GM23338 (cell line): ENCODE measurements around the gene EMCN. TPM values are rescaled to one million over a fixed set of nuclear protein-coding genes. Genes with fewer than 3 reads are reported as not detected.
"Not testable (repeated sequence)": the region's sequence is repeated elsewhere in the genome, so short reads cannot be mapped to it uniquely, and the experiment has no call there.

Experiments
- ATAC-seq: fragments of 200-7000 bp; cut with Tn5 transposase; 3 replicates; pipeline ENCODE4 v1.9.1; 2020
- DNase-seq: peaks from one replicate; pipeline ENCODE4 v3.0.0-alpha.2; 2015; ENCODE audit warnings: low spot score
- H2AFZ ChIP-seq: fragments of 200-600 bp; sonication (generic); 2 replicates; pipeline ENCODE4 v1.8.0; 2016; ENCODE audit warnings: antibody characterized with exemption, mild to moderate bottlenecking, moderate library complexity
- H3F3A ChIP-seq: fragments of 200-600 bp; sonication (generic); replicated peaks from 2 replicates; pipeline ENCODE4 v1.8.0; 2017; ENCODE audit warnings: antibody characterized with exemption, mixed run types, low read depth
- H3K27ac ChIP-seq: fragments of 200-600 bp; sonication (generic); 2 replicates; pipeline ENCODE4 v1.6.1; 2016; ENCODE audit warnings: low read depth
- H3K27me3 ChIP-seq: fragments of 200-600 bp; sonication (generic); 2 replicates; pipeline ENCODE4 v1.8.0; 2016; ENCODE audit warnings: mild to moderate bottlenecking, mixed run types, moderate library complexity; ENCODE audit not compliant: insufficient read depth
- H3K36me3 ChIP-seq: fragments of 200-600 bp; sonication (generic); 2 replicates; pipeline ENCODE4 v1.8.0; 2016; ENCODE audit warnings: mild to moderate bottlenecking; ENCODE audit not compliant: insufficient read depth
- H3K4me1 ChIP-seq: fragments of 200-600 bp; sonication (generic); 2 replicates; pipeline ENCODE4 v1.8.0; 2016; ENCODE audit warnings: mild to moderate bottlenecking, moderate library complexity; ENCODE audit not compliant: insufficient read depth
- H3K4me2 ChIP-seq: fragments of 200-600 bp; sonication (generic); 2 replicates; pipeline ENCODE4 v1.7.1; 2017; ENCODE audit warnings: mixed run types
- H3K4me3 ChIP-seq: fragments of 200-600 bp; sonication (generic); 2 replicates; pipeline ENCODE4 v1.6.1; 2016; ENCODE audit warnings: mixed run types
- H3K79me2 ChIP-seq: fragments of 200-600 bp; sonication (generic); replicated peaks from 2 replicates; pipeline ENCODE4 v1.8.0; 2017; ENCODE audit warnings: mild to moderate bottlenecking; ENCODE audit not compliant: insufficient read depth
- H3K9me2 ChIP-seq: fragments of 200-600 bp; sonication (generic); 2 replicates; pipeline ENCODE4 v1.8.0; 2017; ENCODE audit not compliant: insufficient read depth
- H4K20me1 ChIP-seq: fragments of 200-600 bp; sonication (generic); replicated peaks from 2 replicates; pipeline ENCODE4 v1.8.0; 2017; ENCODE audit warnings: mild to moderate bottlenecking; ENCODE audit not compliant: insufficient read depth
- H3K27ac Mint-ChIP-seq: 2 replicates; pipeline ENCODE4 v1.8.0; 2020; ENCODE audit warnings: inconsistent platforms, mild to moderate bottlenecking, moderate library complexity, mixed read lengths
- H3K27me3 Mint-ChIP-seq: 3 replicates; pipeline ENCODE4 v1.8.0; 2022; ENCODE audit warnings: low read depth, mild to moderate bottlenecking, moderate library complexity, mixed read lengths, inconsistent platforms; ENCODE audit not compliant: insufficient read depth, poor library complexity
- H3K36me3 Mint-ChIP-seq: 3 replicates; pipeline ENCODE4 v1.8.0; 2021; ENCODE audit warnings: low read depth, mild to moderate bottlenecking, inconsistent platforms, moderate library complexity, mixed read lengths
- H3K4me1 Mint-ChIP-seq: 3 replicates; pipeline ENCODE4 v1.8.0; 2020; ENCODE audit warnings: mild to moderate bottlenecking, inconsistent platforms, mixed read lengths
- H3K4me3 Mint-ChIP-seq: 3 replicates; pipeline ENCODE4 v1.8.0; 2021; ENCODE audit warnings: moderate library complexity, mild to moderate bottlenecking, inconsistent platforms, mixed read lengths
- H3K9me3 Mint-ChIP-seq: 3 replicates; pipeline ENCODE4 v1.8.0; 2020; ENCODE audit warnings: moderate library complexity, mild to moderate bottlenecking, inconsistent platforms, mixed read lengths
- CREB1 ChIP-seq: fragments of 250-450 bp; sonication (Bioruptor Pico); IDR thresholded peaks from 2 replicates; pipeline ENCODE4 v1.5.0; 2020; ENCODE audit warnings: low read depth, mild to moderate bottlenecking, moderate library complexity
- EZH2 ChIP-seq: fragments of 200-600 bp; sonication (generic); IDR thresholded peaks from one replicate; pipeline ENCODE4 v1.8.0; 2017; ENCODE audit warnings: antibody characterized with exemption, mild to moderate bottlenecking, low read depth; ENCODE audit not compliant: unreplicated experiment
- EZH2phosphoT487 ChIP-seq: fragments of 200-600 bp; sonication (generic); IDR thresholded peaks from one replicate; pipeline ENCODE4 v1.8.1; 2018; ENCODE audit warnings: antibody characterized with exemption; ENCODE audit not compliant: unreplicated experiment
- JUNB ChIP-seq: IDR thresholded peaks from one replicate; pipeline ENCODE4 v1.6.1; 2016; ENCODE audit warnings: antibody characterized with exemption; ENCODE audit not compliant: unreplicated experiment
- NANOG ChIP-seq: IDR thresholded peaks from 2 replicates; pipeline ENCODE4 v1.6.1; 2016; ENCODE audit warnings: antibody characterized with exemption, borderline replicate concordance
- POLR2AphosphoS5 ChIP-seq: IDR thresholded peaks from 2 replicates; pipeline ENCODE4 v1.6.1; 2016; ENCODE audit warnings: antibody characterized with exemption, low read depth
- STAT1 ChIP-seq: IDR thresholded peaks from one replicate; pipeline ENCODE4 v1.6.1; 2016; ENCODE audit warnings: antibody characterized with exemption; ENCODE audit not compliant: unreplicated experiment
- ZNF114 ChIP-seq: fragments of 250-450 bp; sonication (Bioruptor Pico); IDR thresholded peaks from 2 replicates; pipeline ENCODE4 v1.5.0; 2020; ENCODE audit warnings: mild to moderate bottlenecking, moderate library complexity
- polyA plus RNA-seq: library from polyadenylated mRNA; unstranded; fragments of >200 nt; fragmentation: Nextera tagmentation; extraction: Ambion mirVana; gene quantifications from 2 replicates; pipeline ENCODE4 v1.2.1, GENCODE V29; 2016
- total RNA-seq: library from RNA; depleted of rRNA; stranded (reverse); fragments of >200 nt; shearing (Covaris generic); gene quantifications from 2 replicates; pipeline ENCODE4 v1.2.3, GENCODE V29; 2014
- TF ChIP-seq, protein P1 (sequence below): IDR thresholded peaks from one replicate; pipeline ENCODE4 v1.6.1; 2018; ENCODE audit warnings: antibody characterized with exemption; ENCODE audit not compliant: unreplicated experiment
- TF ChIP-seq, protein P2 (sequence below), 2 experiments: fragments of 200-600 bp in 1 of 2; sonication (generic) in 1 of 2; conservative IDR thresholded peaks; 2 replicates each; pipeline versions ENCODE4 v1.5.1 to v1.6.1; 2016 to 2017; ENCODE audit warnings: antibody characterized with exemption in 2 of 2, low read depth in 2 of 2, mild to moderate bottlenecking in 2 of 2, moderate library complexity in 1 of 2
- TF ChIP-seq, protein P3 (sequence below): fragments of 250-450 bp; sonication (Bioruptor Pico); IDR thresholded peaks from 2 replicates; pipeline ENCODE4 v1.5.0; 2020; ENCODE audit warnings: mild to moderate bottlenecking, moderate library complexity

The EMCN gene
- total and polyA plus RNA-seq, 2 experiments from 2014 or later = not detected

DNA sequence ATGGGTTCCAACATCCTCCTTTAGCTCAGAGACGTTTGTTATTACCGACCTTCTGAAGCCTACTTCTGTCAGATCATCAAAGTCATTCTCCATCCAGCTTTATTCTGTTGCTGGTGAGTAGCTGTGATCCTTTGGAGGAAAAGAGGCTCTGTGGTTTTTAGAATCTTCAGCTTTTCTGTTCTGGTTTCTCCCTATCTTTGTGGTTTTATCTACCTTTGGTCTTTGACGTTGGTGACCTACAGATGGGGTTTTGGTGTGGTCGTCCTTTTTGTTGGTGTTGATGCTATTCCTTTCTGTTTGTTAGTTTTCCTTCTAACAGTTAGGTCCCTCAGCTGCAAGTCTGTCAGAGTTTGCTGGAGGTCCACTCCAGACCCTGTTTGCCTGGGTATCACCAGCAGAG, 12.3 kb upstream of the EMCN start:
- H3K4me3 ChIP-seq, H3K79me2 ChIP-seq, H3K4me1 Mint-ChIP-seq, DNase-seq, H3K9me2 ChIP-seq, H3K4me2 ChIP-seq, H3K27me3 Mint-ChIP-seq, H3K4me1 ChIP-seq, H3K36me3 ChIP-seq, H3F3A ChIP-seq, H3K27me3 ChIP-seq, H3K27ac Mint-ChIP-seq, H3K27ac ChIP-seq, H3K36me3 Mint-ChIP-seq, H3K4me3 Mint-ChIP-seq, H2AFZ ChIP-seq, ATAC-seq, H4K20me1 ChIP-seq: not testable (repeated sequence)
- H3K9me3 Mint-ChIP-seq = peaks cover 12% of the 10 kb centered on the region

DNA sequence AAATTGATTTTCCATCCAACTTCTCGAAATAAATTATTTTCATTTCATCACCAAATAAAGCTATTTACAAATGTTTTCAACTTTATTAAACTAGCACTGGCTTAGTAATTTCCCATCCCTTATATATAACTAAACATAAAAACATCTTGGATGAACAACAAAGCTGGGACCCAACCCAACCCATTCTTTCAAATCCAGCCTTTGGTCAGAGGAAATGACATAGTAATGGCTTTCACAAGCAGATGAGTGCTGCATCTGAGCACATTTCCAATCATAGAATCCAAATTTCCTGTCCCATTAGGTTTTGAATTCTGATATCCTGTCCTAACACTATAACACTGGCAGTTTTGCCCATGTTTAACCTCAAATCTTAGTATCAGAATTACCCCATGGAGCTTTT, 7.9 kb upstream of the EMCN start:
- H3F3A ChIP-seq = no peaks in the 10 kb centered on the region
- no peaks in the 10 kb centered on the region for H3K79me2 ChIP-seq
- no peaks in the 10 kb centered on the region for H4K20me1 ChIP-seq
- H3K27ac ChIP-seq = no peak overlapping the region
- H3K4me3 Mint-ChIP-seq = no peak overlapping the region
- H3K27ac Mint-ChIP-seq = no peak overlapping the region
- H3K4me1 Mint-ChIP-seq = no peaks in the 10 kb centered on the region
- H3K27me3 ChIP-seq = no peaks in the 10 kb centered on the region
- peaks cover 12% of the 10 kb centered on the region for H3K9me3 Mint-ChIP-seq
- no peaks in the 10 kb centered on the region for H3K27me3 Mint-ChIP-seq
- no peak overlapping the region for H3K4me3 ChIP-seq
- 0 out of 2 replicates have a peak, but pooled peaks cover 3% of the 10 kb centered on the region for H3K9me2 ChIP-seq
- no peaks in the 10 kb centered on the region for H3K4me1 ChIP-seq
- DNase-seq (no peak), ATAC-seq (no peak)
- peaks cover 6% of the 10 kb centered on the region; the same call in 1 of the 3 replicates for H3K36me3 Mint-ChIP-seq
- no peak overlapping the region for H3K4me2 ChIP-seq
- H2AFZ ChIP-seq = no peak overlapping the region
- no peaks in the 10 kb centered on the region for H3K36me3 ChIP-seq
- no peak for TF ChIP-seq NANOG
- TF ChIP-seq CREB1 (CRISPR knock-in tag) = no peak
- TF ChIP-seq JUNB = no peak
- TF ChIP-seq, protein P1, sequence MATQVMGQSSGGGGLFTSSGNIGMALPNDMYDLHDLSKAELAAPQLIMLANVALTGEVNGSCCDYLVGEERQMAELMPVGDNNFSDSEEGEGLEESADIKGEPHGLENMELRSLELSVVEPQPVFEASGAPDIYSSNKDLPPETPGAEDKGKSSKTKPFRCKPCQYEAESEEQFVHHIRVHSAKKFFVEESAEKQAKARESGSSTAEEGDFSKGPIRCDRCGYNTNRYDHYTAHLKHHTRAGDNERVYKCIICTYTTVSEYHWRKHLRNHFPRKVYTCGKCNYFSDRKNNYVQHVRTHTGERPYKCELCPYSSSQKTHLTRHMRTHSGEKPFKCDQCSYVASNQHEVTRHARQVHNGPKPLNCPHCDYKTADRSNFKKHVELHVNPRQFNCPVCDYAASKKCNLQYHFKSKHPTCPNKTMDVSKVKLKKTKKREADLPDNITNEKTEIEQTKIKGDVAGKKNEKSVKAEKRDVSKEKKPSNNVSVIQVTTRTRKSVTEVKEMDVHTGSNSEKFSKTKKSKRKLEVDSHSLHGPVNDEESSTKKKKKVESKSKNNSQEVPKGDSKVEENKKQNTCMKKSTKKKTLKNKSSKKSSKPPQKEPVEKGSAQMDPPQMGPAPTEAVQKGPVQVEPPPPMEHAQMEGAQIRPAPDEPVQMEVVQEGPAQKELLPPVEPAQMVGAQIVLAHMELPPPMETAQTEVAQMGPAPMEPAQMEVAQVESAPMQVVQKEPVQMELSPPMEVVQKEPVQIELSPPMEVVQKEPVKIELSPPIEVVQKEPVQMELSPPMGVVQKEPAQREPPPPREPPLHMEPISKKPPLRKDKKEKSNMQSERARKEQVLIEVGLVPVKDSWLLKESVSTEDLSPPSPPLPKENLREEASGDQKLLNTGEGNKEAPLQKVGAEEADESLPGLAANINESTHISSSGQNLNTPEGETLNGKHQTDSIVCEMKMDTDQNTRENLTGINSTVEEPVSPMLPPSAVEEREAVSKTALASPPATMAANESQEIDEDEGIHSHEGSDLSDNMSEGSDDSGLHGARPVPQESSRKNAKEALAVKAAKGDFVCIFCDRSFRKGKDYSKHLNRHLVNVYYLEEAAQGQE = no peak
- TF ChIP-seq, protein P2, sequence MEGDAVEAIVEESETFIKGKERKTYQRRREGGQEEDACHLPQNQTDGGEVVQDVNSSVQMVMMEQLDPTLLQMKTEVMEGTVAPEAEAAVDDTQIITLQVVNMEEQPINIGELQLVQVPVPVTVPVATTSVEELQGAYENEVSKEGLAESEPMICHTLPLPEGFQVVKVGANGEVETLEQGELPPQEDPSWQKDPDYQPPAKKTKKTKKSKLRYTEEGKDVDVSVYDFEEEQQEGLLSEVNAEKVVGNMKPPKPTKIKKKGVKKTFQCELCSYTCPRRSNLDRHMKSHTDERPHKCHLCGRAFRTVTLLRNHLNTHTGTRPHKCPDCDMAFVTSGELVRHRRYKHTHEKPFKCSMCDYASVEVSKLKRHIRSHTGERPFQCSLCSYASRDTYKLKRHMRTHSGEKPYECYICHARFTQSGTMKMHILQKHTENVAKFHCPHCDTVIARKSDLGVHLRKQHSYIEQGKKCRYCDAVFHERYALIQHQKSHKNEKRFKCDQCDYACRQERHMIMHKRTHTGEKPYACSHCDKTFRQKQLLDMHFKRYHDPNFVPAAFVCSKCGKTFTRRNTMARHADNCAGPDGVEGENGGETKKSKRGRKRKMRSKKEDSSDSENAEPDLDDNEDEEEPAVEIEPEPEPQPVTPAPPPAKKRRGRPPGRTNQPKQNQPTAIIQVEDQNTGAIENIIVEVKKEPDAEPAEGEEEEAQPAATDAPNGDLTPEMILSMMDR (conservative IDR thresholded peaks at IDR 0.05; ENCODE audit: low read depth in 2 of 2) = no peak
- TF ChIP-seq EZH2phosphoT487 = no peak
- TF ChIP-seq, protein P3, sequence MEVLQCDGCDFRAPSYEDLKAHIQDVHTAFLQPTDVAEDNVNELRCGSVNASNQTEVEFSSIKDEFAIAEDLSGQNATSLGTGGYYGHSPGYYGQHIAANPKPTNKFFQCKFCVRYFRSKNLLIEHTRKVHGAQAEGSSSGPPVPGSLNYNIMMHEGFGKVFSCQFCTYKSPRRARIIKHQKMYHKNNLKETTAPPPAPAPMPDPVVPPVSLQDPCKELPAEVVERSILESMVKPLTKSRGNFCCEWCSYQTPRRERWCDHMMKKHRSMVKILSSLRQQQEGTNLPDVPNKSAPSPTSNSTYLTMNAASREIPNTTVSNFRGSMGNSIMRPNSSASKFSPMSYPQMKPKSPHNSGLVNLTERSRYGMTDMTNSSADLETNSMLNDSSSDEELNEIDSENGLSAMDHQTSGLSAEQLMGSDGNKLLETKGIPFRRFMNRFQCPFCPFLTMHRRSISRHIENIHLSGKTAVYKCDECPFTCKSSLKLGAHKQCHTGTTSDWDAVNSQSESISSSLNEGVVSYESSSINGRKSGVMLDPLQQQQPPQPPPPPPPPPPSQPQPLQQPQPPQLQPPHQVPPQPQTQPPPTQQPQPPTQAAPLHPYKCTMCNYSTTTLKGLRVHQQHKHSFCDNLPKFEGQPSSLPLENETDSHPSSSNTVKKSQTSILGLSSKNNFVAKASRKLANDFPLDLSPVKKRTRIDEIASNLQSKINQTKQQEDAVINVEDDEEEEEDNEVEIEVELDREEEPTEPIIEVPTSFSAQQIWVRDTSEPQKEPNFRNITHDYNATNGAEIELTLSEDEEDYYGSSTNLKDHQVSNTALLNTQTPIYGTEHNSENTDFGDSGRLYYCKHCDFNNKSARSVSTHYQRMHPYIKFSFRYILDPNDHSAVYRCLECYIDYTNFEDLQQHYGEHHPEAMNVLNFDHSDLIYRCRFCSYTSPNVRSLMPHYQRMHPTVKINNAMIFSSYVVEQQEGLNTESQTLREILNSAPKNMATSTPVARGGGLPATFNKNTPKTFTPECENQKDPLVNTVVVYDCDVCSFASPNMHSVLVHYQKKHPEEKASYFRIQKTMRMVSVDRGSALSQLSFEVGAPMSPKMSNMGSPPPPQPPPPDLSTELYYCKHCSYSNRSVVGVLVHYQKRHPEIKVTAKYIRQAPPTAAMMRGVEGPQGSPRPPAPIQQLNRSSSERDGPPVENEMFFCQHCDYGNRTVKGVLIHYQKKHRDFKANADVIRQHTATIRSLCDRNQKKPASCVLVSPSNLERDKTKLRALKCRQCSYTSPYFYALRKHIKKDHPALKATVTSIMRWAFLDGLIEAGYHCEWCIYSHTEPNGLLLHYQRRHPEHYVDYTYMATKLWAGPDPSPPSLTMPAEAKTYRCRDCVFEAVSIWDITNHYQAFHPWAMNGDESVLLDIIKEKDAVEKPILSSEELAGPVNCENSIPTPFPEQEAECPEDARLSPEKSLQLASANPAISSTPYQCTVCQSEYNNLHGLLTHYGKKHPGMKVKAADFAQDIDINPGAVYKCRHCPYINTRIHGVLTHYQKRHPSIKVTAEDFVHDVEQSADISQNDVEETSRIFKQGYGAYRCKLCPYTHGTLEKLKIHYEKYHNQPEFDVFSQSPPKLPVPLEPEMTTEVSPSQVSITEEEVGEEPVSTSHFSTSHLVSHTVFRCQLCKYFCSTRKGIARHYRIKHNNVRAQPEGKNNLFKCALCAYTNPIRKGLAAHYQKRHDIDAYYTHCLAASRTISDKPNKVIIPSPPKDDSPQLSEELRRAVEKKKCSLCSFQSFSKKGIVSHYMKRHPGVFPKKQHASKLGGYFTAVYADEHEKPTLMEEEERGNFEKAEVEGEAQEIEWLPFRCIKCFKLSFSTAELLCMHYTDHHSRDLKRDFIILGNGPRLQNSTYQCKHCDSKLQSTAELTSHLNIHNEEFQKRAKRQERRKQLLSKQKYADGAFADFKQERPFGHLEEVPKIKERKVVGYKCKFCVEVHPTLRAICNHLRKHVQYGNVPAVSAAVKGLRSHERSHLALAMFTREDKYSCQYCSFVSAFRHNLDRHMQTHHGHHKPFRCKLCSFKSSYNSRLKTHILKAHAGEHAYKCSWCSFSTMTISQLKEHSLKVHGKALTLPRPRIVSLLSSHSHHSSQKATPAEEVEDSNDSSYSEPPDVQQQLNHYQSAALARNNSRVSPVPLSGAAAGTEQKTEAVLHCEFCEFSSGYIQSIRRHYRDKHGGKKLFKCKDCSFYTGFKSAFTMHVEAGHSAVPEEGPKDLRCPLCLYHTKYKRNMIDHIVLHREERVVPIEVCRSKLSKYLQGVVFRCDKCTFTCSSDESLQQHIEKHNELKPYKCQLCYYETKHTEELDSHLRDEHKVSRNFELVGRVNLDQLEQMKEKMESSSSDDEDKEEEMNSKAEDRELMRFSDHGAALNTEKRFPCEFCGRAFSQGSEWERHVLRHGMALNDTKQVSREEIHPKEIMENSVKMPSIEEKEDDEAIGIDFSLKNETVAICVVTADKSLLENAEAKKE (CRISPR knock-in tag) = no peak
- no peak for TF ChIP-seq ZNF114 (CRISPR knock-in tag)
- TF ChIP-seq POLR2AphosphoS5 = no peak
- TF ChIP-seq EZH2 = no peak
- TF ChIP-seq STAT1 = no peak
